Endometrium (tissue), 2 donors: ENCODE data around the gene ZDHHC12.
"Not testable (repeated sequence)": the region's sequence is repeated elsewhere in the genome, so short reads cannot be mapped to it uniquely, and the experiment has no call there.

Experiments
- FAIRE-seq: peaks from 2 replicates; lab custom pipeline; 2012; peaks lifted over from hg19 to GRCh38; lab: Jason Lieb, UNC
- donor health status: control.
- donor health status: control.

ZDHHC12 gene

DNA sequence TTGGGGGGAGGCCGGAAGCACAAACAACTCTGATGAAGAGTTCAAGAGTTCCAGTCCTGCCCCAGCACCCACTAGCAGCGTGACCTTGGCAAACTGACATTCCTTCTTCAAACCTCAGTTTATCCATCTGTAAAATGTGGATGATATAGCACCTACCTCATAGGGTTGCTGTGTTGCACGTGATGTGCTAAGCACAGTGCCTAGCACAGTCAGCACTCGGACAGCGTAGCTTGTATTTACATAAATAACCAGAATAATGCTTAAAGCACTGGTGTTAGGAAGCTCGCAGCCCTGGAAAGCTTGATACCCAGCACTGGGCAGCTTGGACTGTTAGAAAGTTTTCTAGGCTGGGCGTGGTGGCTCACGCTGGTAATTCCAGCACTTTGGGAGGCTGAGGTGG, 16.5 kb downstream of the ZDHHC12 start:
- no peak for FAIRE-seq

DNA sequence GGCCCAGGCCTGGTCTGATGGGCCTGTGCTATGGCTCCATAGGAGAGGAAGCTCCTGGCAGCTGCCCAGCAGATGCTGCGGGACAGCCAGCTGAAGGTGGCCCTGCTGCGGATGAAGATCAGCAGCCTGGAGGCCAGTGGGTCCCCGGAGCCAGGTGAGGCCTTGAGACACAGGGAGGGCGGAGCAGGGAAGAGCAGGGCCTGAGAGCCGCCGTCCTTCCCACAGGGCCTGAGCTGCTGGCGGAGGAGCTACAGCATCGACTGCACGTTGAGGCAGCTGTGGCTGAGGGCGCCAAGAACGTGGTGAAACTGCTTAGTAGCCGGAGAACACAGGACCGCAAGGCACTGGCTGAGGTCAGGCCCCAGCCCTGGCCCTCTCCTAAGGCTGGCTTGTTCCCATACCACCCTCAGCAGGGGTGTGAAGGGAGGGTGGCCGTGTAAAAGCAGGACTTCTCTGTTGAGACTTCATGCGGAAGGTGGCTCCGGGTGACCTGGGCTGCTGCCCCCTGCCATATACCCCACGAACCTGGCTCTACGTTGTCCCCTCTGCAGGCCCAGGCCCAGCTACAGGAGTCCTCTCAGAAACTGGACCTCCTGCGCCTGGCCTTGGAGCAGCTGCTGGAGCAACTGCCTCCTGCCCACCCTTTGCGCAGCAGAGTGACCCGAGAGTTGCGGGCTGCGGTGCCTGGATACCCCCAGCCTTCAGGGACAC, 17.1 kb downstream of the ZDHHC12 start:
- no peak for FAIRE-seq

DNA sequence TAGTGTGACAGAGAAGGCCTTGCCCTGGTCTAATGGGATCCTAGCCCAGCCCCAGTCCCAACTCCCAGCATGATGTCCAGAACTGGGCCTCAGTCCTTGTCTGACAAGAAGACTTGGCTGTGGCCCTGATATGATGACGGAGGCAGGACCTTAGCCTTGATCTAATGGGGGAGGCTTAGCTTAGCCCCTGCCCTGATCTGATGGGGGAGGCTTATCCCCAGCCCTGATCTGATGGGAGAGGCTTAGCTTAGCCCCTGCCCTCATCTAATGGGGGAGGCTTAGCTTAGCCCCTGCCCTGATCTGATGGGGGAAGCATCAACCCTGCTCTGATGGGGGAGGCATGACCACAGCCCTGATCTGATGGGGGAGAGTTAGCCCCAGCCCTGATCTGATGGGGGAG, 17.9 kb downstream of the ZDHHC12 start:
- no peak for FAIRE-seq

DNA sequence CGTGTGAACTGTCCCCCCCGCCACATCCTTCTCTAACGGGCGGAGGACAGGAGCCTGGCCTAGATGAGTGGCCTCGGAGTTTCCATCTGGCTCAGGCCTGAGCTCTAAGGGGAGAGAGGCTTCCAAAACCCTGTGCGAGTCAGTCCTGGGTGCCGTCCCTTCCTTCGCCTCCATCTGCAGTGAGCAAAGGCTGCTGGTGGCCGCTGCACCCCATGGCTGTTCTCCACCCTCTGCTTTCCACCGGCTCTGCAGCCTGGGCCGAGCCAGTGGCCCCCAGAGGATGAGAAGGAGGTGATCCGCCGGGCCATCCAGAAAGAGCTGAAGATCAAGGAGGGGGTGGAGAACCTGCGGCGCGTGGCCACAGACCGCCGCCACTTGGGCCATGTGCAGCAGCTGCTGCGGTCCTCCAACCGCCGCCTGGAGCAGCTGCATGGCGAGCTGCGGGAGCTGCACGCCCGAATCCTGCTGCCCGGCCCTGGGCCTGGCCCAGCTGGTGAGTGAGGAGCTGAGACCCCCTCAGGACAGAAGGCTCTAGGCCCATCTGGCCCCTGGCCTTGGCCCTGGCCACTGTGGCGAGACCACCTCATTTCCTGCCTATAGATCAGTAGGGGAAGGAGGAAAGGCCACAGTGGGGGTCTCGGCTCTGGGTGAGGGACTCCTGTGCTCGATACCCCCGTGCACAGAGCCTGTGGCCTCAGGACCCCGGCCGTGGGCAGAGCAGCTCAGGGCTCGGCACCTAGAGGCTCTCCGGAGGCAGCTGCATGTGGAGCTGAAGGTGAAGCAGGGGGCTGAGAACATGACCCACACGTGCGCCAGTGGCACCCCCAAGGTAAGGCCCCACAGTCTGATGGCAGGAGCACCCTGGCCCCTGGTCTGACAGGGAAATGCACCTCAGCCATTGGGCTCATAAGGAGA, 18.6 kb downstream of the ZDHHC12 start:
- no peak for FAIRE-seq

DNA sequence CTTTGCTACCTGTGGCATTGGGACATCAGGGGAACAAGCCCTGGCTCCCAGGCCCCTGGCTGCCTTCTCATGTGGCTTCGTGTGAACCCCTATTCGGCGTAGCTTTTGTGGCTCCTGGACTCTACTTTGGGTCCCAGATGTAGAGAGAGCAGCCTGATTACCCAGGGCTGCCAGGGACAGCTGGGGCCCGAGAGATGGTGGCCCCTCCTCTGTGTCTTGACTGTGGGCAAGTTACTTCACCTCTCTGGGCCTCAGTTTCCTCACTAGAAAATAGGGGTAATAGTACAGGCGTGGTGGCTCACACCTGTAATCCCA, 19.6 kb downstream of the ZDHHC12 start:
- FAIRE-seq = no peak

DNA sequence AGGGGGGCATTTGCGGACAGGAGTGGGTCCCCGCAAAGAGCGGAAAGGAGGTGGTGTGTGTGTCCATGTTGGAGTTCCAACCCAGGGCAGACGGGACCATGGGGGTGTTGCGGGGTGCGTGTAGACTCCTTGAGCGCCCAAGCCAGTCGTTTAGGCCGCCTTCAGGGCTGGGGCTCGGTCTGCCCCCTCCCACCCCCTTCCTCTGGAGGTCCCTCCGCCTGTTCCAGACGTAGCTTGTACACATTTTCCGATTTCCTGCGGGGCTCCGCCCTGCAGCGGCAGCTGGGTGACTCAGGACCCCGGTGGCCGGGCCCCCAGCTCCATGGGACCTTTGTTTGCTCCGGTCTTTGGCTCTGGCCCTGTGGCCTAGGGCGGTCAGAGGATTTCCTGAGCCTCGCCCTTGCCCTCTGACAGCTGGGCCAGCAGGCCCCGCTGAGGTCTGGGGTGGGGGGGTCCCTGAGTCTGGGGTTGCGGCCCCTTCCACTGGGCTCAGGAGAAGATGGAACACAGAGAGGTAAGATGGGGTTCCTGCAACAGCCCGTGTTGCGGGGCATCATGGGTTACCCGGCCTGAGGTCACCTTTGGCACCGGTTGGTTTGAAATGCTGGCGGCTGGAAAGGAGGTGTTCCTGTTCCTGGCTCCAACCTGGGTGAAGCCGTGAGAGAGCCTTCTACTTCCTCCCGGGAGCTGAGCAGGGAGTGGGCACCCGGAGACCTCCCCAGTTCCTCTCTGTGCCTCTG, 20.1 kb downstream of the ZDHHC12 start:
- FAIRE-seq = no peak

DNA sequence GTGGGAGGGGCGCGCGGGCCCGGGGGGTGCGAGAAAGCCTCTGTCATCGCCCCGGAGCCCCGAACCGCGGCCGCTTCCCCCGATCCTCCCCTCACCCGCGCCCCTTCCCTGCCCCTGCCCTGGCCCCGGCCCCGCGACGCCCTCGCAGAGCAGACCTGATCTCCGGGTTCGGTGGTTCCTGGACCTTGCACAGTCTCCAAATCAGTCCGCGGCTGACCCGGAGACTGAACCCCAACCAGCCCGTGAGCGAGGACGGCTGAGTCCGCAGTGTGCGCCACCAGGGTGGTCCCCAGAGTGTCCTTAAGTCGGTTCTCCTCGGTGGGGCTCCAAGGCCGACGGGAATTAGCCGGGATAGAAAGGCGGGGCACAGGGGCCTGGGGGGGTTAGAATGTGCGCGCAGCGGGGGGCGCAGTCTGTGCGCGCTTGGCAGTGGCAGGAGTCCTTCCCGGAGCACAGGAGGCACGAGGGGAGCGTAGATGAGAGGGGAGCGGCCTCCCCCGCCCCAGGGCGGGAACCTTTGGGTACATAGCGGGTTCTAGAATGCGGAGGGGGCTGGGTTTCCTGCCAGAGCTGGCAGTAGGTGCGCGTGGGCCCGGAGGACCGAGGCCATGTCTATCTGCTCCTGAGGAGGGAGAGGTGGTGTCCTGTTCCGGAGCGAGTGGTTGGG, 20.8 kb downstream of the ZDHHC12 start:
- FAIRE-seq = no peak

DNA sequence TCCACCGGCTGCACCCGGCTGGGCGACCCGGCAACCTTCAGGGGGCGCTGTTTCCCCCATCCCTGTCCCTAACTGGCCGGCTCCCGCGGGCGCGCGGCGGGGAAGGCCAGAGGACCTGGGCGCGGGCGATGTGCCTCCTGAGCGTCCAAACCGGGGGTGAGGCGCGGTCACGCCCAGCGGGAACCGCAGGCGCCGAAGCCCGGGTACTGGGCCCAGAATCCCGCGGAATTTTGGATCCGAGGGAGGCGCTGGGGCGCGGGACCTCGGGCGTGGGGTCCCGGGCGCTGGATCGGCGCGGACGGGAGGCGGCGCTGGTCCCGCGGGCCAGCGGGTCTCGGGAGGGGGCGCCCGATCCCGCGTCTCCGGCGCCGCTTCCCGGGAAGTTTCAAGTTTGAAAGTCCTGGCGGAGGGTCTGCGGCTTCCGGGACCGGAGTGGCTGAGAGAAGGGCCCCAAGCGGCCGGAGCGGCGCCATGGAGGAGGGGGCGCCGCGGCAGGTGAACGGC, 21.4 kb downstream of the ZDHHC12 start, which contains the start of gene PKN3:
Gene PKN3, plus strand, starts transcription at position 59 of the 504 bp plus-strand sequence. Its CDS starts 413 bp downstream, at position 472.
- FAIRE-seq = no peak

DNA sequence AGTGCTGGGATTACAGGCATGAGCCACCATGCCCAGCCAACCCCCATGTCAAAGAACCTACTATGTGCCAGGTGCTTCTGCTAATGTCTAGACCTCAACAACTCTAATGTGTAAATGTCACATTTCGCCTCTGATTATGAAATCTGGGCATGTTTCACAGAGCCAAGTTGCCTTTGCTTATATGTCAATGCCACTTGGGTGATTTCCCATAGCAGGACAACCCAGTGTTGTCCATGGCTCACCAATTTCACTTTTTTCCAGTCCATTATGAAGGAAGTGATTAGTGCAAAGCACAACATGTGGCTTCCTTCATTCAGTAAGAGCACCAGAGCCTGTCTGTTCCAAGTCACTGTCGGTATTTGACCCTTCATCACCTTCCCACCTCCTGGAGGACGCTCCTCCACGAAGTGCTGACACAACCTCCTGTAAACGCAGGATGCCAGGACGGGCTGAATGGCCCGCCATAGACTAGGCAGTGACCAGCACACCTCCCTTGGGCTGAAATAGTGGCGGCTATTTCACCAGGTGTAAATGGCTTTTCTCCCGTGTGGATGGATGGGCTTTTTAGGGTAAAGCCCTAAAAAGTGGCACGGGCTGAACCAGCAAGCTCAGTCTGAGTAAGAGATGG, 22.6 kb downstream of the ZDHHC12 start:
- no peak for FAIRE-seq

DNA sequence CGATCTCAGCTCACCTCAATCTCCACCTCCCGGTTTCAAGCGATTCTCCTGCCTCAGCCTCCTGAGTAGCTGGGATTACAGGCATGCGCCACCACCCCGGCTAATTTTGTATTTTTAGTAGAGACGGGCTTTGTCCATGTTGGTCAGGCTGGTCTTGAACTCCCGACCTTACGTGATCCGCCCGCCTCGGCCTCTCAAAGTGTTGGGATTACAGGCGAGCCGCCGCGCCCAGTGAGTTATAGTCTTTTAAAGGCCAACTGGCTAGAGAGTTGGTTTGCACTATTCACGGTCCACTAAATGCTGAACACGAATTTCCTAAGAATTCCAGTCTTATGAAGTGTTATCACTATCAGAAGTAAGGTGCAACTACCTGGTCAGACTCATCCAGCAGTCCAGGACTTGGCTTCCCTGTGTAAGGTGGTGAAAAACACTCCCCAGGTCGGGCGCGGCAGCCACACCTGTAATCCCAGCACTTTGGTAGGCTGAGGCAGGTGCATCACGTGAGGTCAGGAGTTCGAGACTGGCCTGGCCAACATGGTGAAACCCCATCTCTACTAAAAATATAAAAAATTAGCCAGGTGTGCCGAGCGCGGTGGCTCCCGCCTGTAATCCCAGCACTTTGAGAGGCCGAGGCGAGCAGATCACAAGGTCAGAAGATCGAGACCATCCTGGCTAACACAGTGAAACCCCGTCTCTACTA, 24.7 kb downstream of the ZDHHC12 start:
- FAIRE-seq = not testable (repeated sequence)

DNA sequence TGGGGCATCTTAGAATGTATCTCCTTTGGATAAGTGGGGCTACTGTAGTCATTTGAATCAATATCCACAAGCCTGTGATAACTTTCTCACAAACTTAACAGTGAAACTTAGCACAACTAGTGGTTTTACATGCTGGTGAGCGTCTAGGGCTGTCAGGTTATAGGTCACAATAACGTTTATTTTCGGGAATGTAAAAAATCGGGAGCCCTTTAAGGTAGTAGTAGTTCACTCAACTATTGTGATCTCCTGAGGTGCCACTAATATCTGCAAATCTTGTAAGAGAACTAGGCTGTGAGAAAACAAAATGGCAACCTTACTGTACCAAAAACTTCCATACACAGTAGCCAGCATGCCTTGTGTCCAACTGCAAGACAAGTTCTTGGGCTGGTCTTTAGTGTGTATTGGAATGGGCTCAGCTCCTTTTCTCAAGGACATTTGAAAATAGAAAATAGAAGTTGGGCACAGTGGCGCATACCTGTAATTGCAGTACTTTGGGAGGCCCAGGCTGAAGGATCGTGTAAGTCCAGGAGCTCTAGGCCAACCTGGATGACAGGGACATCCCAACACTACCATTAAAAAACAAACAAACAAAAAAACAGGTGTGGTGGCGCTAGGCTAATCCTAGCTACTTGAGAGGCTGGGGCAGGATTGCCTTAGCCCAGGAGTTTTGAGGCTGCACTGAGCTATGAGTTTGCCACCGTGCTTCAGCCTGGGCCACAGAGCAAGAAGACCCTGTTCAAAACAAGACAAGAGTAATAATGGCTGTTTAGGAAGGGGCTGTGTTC, 26.8 kb downstream of the ZDHHC12 start:
- no peak for FAIRE-seq

DNA sequence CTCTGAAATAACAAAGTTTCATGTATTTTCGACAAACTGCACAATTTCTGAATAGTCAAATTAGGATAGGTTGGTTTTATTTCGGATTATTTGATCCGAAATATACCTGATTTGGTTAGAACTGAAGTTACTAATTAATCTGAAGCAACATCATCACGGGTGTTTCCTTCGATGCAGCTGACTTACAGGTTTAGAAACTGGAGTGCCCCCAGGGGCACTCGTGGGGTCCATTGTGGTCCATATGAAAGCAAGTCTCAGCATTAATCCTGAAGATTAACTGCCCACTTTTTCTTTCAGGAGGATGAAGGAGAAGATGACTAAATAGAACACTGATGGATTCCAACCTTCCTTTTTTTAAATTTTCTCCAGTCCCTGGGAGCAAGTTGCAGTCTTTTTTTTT, 29.6 kb downstream of the ZDHHC12 start:
- no peak for FAIRE-seq

DNA sequence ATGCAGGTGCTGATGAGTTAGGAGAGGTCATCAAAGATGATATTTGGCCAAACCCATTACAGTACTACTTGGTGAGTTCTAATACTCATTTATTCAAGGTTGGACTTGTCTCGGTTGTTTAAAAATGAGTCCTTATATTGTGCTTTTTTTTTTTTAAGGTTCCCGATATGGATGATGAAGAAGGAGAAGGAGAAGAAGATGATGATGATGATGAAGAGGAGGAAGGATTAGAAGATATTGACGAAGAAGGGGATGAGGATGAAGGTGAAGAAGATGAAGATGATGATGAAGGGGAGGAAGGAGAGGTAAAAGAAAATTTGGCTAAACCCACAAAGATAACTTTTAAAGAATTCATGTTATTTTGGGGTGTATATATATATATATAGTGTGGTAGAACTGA, 30.2 kb downstream of the ZDHHC12 start:
- not testable (repeated sequence) for FAIRE-seq

DNA sequence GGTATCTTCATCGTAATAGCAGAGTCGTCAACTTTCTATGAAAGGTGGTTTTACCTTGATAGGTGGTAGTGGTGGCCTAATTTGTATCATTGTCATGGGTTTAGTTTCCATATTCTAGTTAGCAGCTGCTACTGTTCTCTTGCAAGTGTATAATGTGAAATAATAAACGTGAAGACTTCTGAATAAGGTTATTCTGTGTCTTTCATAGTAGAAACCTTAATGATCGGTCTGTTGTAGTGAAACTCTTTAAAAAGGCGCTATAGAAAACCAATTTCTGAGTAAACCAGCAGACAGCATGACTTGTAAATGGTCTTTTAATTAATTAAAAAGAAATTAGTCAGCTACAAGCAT, 33.3 kb downstream of the ZDHHC12 start:
- no peak for FAIRE-seq

DNA sequence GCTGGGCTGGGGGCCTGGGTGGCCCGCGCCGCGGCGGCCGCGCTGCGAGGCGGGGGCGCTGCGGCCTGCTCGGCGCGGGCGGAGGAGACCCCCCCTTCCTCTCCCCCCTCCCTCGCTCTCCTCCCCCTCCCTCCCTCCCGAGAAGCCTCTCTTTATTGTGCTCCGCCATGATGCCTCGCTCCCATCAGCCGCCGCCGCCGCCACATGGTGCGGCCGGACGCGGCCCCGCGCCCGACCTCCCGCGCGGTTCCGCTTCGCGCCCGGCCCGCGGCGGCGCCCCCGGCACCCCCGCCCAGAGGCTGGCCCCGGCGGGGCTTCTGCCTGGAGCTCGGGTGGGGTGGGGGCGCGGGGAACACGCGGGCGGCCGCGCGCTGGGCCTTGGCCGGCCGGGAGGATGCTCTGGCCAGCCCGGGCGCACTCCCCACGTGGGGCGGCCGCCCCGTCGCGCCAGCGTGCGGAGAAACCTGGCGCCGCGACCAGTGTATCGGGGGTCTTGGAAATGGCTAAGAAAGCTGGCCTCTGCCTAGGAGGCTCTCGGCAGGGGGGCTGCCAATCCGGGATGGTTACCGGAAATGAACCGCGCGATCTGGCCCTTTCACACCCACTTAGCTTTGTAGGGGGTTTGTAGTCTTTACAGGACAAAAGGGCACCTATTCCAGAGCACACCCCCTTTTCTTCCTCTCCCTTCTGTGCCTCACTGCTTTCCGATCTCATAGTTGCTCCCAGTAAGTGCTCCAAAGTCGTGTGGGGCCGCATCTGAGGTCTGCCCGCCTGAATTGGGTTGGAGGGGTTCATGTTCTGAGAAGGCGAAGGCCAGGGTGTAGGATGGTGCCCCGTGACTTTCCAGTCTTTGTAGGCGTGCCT, 33.9 kb downstream of the ZDHHC12 start:
- no peak for FAIRE-seq

DNA sequence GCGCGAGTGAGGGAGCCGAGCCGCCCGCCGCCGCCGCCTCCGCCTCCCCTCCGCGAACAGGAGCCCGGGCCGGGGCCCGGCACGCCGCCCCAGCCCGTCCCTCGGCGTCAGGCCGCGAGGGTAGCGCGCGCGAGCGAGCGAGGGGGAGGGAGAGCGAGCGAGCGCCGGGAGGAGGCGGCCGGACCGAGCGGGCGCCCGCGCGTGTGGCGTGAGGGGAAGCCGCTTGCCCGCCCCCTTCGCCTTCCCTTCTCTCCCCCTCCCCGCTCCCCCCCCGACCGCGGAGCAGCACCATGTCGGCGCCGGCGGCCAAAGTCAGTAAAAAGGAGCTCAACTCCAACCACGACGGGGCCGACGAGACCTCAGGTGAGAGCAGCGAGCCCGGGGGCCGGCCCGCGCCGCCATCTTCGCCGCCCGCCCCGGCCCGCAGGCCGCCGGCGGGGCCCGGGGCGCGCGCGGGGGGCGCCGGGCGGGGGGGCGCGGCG, 34.6 kb downstream of the ZDHHC12 start:
- no peak for FAIRE-seq

DNA sequence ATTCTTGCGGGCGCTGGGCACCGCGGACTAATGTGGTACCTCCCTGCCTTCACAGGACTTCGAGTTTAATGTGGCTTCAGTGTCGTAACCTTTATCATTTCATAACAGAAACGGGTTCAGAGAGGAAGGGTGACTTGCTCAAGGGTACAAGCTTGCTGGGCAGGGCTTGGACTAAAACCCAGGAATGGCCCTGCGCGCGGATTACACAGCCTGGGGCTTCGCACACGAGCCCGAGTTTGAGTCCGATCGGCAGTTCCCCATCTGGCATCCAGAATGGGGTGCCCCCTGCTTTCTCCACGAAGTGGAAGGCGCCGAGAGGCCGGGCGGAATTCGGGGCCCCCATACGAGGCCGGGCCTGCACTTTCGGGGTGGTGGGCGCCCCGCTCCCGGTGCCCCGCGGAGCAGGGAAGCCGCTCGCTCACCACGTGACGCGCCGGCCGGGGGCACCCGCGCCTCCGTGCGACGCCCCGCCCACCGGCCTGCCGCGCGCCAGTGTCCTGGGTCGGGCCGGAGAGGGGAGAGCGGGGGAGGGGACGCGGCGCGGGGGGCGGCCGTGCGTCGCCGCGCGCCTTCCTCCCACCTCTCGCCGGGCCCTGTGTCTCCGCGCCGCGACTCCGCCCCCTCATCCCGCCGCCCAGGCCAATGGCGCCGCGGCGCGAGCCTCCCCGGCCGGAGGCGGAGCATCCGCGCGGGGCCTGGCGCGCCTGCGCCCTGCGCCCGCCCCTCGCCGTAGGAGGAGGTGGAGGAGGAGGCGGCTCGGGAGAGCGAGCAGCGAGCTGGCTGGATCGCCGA, 35.2 kb downstream of the ZDHHC12 start, which contains the start of gene SET:
Gene SET, plus strand, starts transcription at position 722 of the 792 bp plus-strand sequence. CDS start 361 bp downstream, outside the sequence.
- no peak for FAIRE-seq

DNA sequence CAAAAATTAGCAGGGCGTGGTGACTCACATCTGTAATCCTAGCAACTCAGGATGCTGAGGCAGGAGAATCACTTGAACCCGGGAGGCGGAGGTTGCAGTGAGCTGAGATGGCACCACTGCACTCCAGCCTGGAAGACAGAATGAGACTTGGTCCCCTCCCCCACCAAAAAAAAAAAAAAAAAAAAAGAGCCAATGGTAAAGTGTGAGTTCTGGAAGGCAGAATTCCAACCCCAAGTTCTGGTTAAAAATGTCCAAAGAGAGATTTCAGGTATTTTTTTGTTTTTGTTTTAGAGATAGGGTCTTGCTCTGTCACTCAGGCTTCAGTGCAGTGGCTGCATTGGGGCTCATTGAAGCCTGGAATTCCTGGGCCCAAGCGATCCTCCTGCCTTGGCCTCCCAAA, 36.5 kb downstream of the ZDHHC12 start:
- no peak for FAIRE-seq
